Mesothelial cell of epicardium (in vitro differentiated cells): ENCODE data around the gene MLPH. TPM values are rescaled to one million over a fixed set of nuclear protein-coding genes. Genes with fewer than 3 reads are reported as not detected.

ENCODE experiments used
- DNase-seq, 2 experiments: peaks; one replicate each; pipeline ENCODE4 v3.0.0; 2021; ENCODE audit warnings: low spot score in 2 of 2; ENCODE audit not compliant: unreplicated experiment in 2 of 2
- H3K27ac Mint-ChIP-seq: 2 replicates; pipeline ENCODE4 v1.8.0; 2021; ENCODE audit warnings: mixed read lengths
- H3K27me3 Mint-ChIP-seq: 2 replicates; pipeline ENCODE4 v1.8.0; 2021; ENCODE audit warnings: low read depth, mixed read lengths
- H3K36me3 Mint-ChIP-seq: 2 replicates; pipeline ENCODE4 v1.8.0; 2021; ENCODE audit warnings: mixed read lengths
- H3K4me1 Mint-ChIP-seq: 2 replicates; pipeline ENCODE4 v1.8.0; 2021; ENCODE audit warnings: mixed read lengths
- H3K4me3 Mint-ChIP-seq: 2 replicates; pipeline ENCODE4 v1.8.0; 2021; ENCODE audit warnings: mild to moderate bottlenecking, moderate library complexity, mixed read lengths
- H3K9me3 Mint-ChIP-seq: 2 replicates; pipeline ENCODE4 v1.8.0; 2021; ENCODE audit warnings: mixed read lengths
- total RNA-seq: library from RNA; stranded (reverse); gene quantifications from 3 replicates; pipeline ENCODE4 v1.2.1, GENCODE V29; 2021
- TF ChIP-seq, protein P1 (sequence below): fragments of 200-600 bp; sonication (generic); IDR thresholded peaks from one replicate; pipeline ENCODE4 v1.5.0; 2021; ENCODE audit warnings: antibody characterized with exemption; ENCODE audit not compliant: unreplicated experiment

The MLPH gene
- total RNA-seq, 1 donor from 2014 or later = 6.1 TPM

DNA sequence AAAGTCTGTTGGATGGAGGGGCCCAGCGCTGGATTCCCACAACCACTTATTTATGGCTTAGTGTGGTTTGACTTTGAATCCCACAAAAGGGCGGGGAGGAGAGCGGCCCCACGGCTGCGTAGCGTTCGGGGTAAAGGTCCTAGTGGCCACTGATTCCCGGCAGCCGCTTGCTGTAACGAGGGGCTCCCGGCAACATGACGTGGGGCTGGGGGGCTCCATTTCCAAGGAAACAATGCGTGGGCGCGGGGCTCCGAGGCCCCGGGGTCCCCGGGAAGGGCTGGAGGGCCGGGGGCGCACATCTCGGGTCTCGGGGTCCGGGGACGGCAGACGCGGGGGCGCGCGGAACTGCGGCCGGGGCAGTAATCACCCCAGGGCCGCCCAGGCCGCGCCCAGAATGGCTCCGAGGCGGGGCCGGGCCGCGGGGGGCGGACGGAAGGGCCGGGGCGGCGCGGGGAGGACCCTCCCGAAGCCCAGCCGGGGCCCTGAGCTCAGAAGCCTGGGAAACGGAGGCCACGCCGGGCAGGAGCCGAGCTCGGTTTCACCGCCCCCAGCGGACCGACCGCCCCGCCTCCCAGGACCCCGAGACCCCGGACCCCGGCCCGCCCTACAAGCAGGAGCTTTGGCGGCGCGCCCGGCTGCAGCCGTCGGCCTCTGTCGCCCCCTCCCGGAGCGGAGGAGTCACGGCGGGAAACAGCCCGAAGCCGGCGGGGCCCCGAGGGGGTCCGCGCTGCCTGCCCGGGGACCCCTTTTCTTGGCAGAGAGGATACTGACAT, 11.9 kb upstream of the MLPH start:
- TF ChIP-seq, protein P1, sequence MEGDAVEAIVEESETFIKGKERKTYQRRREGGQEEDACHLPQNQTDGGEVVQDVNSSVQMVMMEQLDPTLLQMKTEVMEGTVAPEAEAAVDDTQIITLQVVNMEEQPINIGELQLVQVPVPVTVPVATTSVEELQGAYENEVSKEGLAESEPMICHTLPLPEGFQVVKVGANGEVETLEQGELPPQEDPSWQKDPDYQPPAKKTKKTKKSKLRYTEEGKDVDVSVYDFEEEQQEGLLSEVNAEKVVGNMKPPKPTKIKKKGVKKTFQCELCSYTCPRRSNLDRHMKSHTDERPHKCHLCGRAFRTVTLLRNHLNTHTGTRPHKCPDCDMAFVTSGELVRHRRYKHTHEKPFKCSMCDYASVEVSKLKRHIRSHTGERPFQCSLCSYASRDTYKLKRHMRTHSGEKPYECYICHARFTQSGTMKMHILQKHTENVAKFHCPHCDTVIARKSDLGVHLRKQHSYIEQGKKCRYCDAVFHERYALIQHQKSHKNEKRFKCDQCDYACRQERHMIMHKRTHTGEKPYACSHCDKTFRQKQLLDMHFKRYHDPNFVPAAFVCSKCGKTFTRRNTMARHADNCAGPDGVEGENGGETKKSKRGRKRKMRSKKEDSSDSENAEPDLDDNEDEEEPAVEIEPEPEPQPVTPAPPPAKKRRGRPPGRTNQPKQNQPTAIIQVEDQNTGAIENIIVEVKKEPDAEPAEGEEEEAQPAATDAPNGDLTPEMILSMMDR = peak; percentile 90
- Mint-ChIP-seq H3K9me3 (no peaks in the 10 kb centered on the region), H3K27ac (peak overlapping the region; percentile 93), H3K36me3 (no peaks in the 10 kb centered on the region), H3K4me1 (peaks cover 8% of the 10 kb centered on the region), H3K27me3 (peaks cover 27% of the 10 kb centered on the region), H3K4me3 (peak overlapping the region; percentile 81)
- peak; percentile 89 to 92 for DNase-seq

DNA sequence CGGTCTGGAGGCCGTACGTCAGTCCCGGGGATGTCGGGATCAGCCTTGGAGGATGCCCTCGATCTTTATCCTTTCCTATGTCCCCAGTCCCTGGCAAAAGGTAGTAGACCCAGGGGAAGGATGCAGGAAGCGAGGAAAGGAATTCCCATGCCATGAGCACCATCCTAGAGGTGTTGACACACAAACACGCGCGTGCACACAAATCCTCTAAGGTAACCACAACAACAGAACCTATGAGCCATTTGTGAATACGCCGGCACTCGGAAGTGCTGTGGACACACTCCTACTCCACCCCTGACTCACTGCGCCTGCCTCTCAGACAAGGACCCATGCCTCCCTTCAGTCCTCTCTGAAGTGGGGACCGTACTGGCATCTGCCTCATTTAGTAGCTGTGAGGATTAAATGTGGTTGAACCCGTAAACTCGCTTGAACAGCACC, 11.3 kb upstream of the MLPH start:
- Mint-ChIP-seq H3K9me3 (no peaks in the 10 kb centered on the region), H3K4me1 (peaks cover 8% of the 10 kb centered on the region), H3K36me3 (no peaks in the 10 kb centered on the region), H3K27ac (no peak overlapping the region), H3K4me3 (peak overlapping the region; percentile 65), H3K27me3 (peaks cover 31% of the 10 kb centered on the region)
- TF ChIP-seq, protein P1 = peak; percentile 46
- DNase-seq = no peak

DNA sequence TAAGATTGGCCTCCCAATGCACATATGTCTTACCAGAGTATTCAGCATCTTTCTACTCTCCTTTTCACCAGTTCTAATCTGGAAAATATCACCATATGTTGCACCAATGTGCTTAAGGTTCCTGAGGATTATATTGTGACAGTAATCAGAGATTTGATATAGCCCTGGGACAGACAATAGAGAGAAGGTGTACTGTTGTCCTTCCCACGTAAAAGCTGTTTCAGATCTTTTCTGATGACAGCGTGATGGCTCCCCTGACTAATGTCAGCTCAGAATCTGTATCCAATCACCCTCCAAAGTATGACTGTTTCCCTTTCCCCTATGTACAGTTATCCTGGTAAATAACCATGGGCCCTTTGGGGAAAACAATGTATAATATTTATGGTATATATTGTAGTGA, 9.0 kb upstream of the MLPH start:
- Mint-ChIP-seq H3K27me3 (peaks cover 34% of the 10 kb centered on the region), H3K27ac (no peak overlapping the region), H3K36me3 (no peaks in the 10 kb centered on the region), H3K4me1 (peaks cover 12% of the 10 kb centered on the region), H3K4me3 (no peak overlapping the region), H3K9me3 (no peaks in the 10 kb centered on the region)
- TF ChIP-seq, protein P1 = no peak
- DNase-seq = no peak

DNA sequence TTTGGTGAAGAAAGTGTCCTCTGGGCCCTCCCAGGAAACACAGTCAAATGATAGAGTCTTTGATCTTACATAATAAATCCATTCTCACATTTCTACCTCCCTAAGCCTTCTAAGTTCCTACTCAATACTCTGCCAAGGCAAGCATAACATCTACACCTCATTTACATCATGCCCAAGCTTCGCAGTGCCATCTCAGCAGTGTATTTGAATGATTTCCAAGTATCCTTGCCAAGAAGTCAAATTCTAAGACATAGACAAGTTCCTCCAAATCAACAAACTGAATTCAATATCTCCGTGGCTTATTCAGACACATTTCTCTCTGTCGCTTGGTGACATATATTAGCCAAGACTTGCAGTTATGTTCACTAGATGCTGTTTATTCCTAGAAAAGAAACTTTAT, 8.1 kb upstream of the MLPH start:
- TF ChIP-seq, protein P1 = no peak
- Mint-ChIP-seq H3K36me3 (no peaks in the 10 kb centered on the region), H3K27ac (no peak overlapping the region), H3K9me3 (no peaks in the 10 kb centered on the region), H3K27me3 (peaks cover 37% of the 10 kb centered on the region), H3K4me1 (peaks cover 12% of the 10 kb centered on the region), H3K4me3 (no peak overlapping the region)
- DNase-seq = no peak

DNA sequence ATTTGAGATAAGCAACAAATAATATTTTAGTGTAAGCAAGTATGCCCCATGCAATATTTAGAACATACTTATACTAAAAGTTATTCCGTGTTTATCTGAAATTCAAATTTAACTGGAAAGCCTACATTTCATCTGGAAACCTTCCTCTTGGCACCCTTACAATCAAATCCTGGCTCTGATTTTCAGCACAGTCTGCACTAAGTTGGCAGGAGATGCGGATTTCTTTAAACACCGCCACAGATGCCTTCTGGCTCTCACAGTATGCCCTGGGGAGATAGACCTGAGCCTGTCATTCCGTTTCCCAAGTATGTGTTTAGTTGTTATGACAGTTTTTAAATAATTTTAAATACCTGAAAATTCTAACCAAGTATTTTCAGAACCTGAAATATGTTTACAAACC, 7.3 kb upstream of the MLPH start:
- no peak for DNase-seq
- no peaks in the 10 kb centered on the region for H3K36me3 Mint-ChIP-seq
- no peaks in the 10 kb centered on the region for H3K9me3 Mint-ChIP-seq
- peaks cover 44% of the 10 kb centered on the region for H3K27me3 Mint-ChIP-seq
- peaks cover 5% of the 10 kb centered on the region for H3K4me1 Mint-ChIP-seq
- TF ChIP-seq, protein P1 = no peak
- no peak overlapping the region for H3K27ac Mint-ChIP-seq
- H3K4me3 Mint-ChIP-seq = no peak overlapping the region

DNA sequence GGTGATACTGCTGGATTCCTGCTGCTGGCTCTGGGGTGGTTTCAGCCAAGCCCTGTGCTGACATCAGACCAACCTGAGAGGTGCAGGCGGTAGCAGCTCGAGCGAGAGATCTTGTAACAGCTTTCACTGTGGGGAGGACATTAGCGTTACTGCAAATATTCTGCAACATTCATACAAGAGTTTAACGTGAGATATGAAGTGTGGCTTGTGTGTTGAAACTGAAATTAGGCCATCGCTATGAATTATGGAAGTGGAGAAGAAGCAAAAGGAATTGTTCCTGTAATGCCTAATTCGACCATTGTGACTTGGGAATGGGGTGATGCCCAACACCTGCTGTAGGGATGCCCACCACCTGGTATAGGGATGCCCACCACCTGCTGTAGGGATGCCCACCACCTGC, 6.5 kb upstream of the MLPH start:
- Mint-ChIP-seq H3K4me1 (peaks cover 4% of the 10 kb centered on the region), H3K4me3 (no peak overlapping the region), H3K9me3 (no peaks in the 10 kb centered on the region), H3K27me3 (peaks cover 50% of the 10 kb centered on the region), H3K27ac (no peak overlapping the region), H3K36me3 (no peaks in the 10 kb centered on the region)
- TF ChIP-seq, protein P1 = no peak
- DNase-seq = no peak
